Fibroblast of gingiva (primary cell): ENCODE results near the gene ANTXR1.

ENCODE experiments used
- DNase-seq: peaks from one replicate; pipeline ENCODE4 v3.0.0-alpha.2; 2011; ENCODE audit warnings: low read depth

ANTXR1 gene

GRCh38 chr2:69034122-69034521, 21.1 kb downstream of the ANTXR1 start:
- no peak for DNase-seq

- DNase-seq = no peak
Measured at GRCh38 chr2:69034845-69035244, 21.9 kb downstream of the ANTXR1 start.

GRCh38 chr2:69036926-69037325, 23.9 kb downstream of the ANTXR1 start:
- peak; percentile 36 for DNase-seq

GRCh38 chr2:69041214-69041613, 28.2 kb downstream of the ANTXR1 start:
- DNase-seq = peak; percentile 56

- DNase-seq = no peak
Measured at GRCh38 chr2:69043736-69044400, 30.9 kb downstream of the ANTXR1 start.

- no peak for DNase-seq
Measured at GRCh38 chr2:69046221-69046662, 33.3 kb downstream of the ANTXR1 start.

- DNase-seq = no peak
Measured at GRCh38 chr2:69047625-69048145, 34.7 kb downstream of the ANTXR1 start.

- DNase-seq = no peak
Measured at GRCh38 chr2:69050802-69051201, 37.8 kb downstream of the ANTXR1 start.

GRCh38 chr2:69053416-69053965, 40.5 kb downstream of the ANTXR1 start:
- no peak for DNase-seq

- DNase-seq = peak; percentile 50
Measured at GRCh38 chr2:69054431-69054830, 41.5 kb downstream of the ANTXR1 start.

- DNase-seq = no peak
Measured at GRCh38 chr2:69055688-69056470, 42.9 kb downstream of the ANTXR1 start.

- no peak for DNase-seq
Measured at GRCh38 chr2:69057660-69058059, 44.7 kb downstream of the ANTXR1 start.

- DNase-seq = peak; percentile 80
Measured at GRCh38 chr2:69059731-69060290, 46.8 kb downstream of the ANTXR1 start.

GRCh38 chr2:69060938-69061501, 48.0 kb downstream of the ANTXR1 start:
- peak; percentile 42 for DNase-seq

GRCh38 chr2:69061525-69061924, 48.5 kb downstream of the ANTXR1 start:
- DNase-seq = no peak

- DNase-seq = no peak
Measured at GRCh38 chr2:69062307-69062962, 49.5 kb downstream of the ANTXR1 start.

GRCh38 chr2:69065735-69066336, 52.9 kb downstream of the ANTXR1 start:
- no peak for DNase-seq

GRCh38 chr2:69067026-69067630, 54.1 kb downstream of the ANTXR1 start:
- no peak for DNase-seq

- DNase-seq = no peak
Measured at GRCh38 chr2:69067866-69068265, 54.9 kb downstream of the ANTXR1 start.

- DNase-seq = no peak
Measured at GRCh38 chr2:69070969-69071368, 58.0 kb downstream of the ANTXR1 start.
